WTC11 (cell line): ENCODE data around the gene TTC4. TPM values are rescaled to one million over a fixed set of nuclear protein-coding genes. Genes with fewer than 3 reads are reported as not detected.

Source experiments
- ATAC-seq: fragments of 200-7000 bp; cut with Tn5 transposase; 2 replicates; pipeline ENCODE4 v1.10.0; 2021; ENCODE audit warnings: mild to moderate bottlenecking, moderate library complexity
- CTCF ChIA-PET: fragments of 300-600 bp; sonication (Branson Sonifier 250); formaldehyde crosslinking; loops from one replicate; lab custom pipeline; 2021; ENCODE audit warnings: antibody characterized with exemption; lab: Charles Lee
- POLR2A ChIA-PET: fragments of 350-600 bp; sonication (Branson Sonifier 250); formaldehyde crosslinking; loops from one replicate; lab custom pipeline; 2021; ENCODE audit warnings: antibody characterized with exemption; lab: Charles Lee
- DNase-seq: peaks from one replicate; pipeline ENCODE4 v3.0.0; 2021; ENCODE audit warnings: low spot score
- H3K27ac Mint-ChIP-seq: 2 replicates; pipeline ENCODE4 v1.8.0; 2021; ENCODE audit warnings: mixed read lengths
- H3K27me3 Mint-ChIP-seq: 2 replicates; pipeline ENCODE4 v1.8.0; 2021; ENCODE audit warnings: low read depth, mild to moderate bottlenecking, moderate library complexity, mixed read lengths
- H3K36me3 Mint-ChIP-seq: 2 replicates; pipeline ENCODE4 v1.8.0; 2021; ENCODE audit warnings: mixed read lengths
- H3K4me1 Mint-ChIP-seq: 2 replicates; pipeline ENCODE4 v1.8.0; 2022; ENCODE audit warnings: mixed read lengths
- H3K4me3 Mint-ChIP-seq: 2 replicates; pipeline ENCODE4 v1.8.0; 2021; ENCODE audit warnings: mild to moderate bottlenecking, moderate library complexity, mixed read lengths
- H3K9me3 Mint-ChIP-seq: 2 replicates; pipeline ENCODE4 v1.8.0; 2021; ENCODE audit warnings: mixed read lengths
- CREB1 ChIP-seq: sonication (generic); formaldehyde crosslinking; IDR thresholded peaks from 2 replicates; pipeline ENCODE4 v1.8.0; 2023; ENCODE audit warnings: mild to moderate bottlenecking, missing genetic modification reagents
- E2F1 ChIP-seq: sonication (generic); formaldehyde crosslinking; IDR thresholded peaks from 2 replicates; pipeline ENCODE4 v1.8.0; 2022; ENCODE audit warnings: mild to moderate bottlenecking, missing genetic modification reagents
- E2F4 ChIP-seq: sonication (generic); formaldehyde crosslinking; IDR thresholded peaks from 2 replicates; pipeline ENCODE4 v1.8.1; 2022; ENCODE audit warnings: low read depth, mild to moderate bottlenecking, moderate library complexity, missing genetic modification reagents, borderline replicate concordance
- ESRRA ChIP-seq: sonication (generic); formaldehyde crosslinking; IDR thresholded peaks from 2 replicates; pipeline ENCODE4 v1.8.1; 2022; ENCODE audit warnings: mild to moderate bottlenecking, missing genetic modification reagents, borderline replicate concordance
- ETV6 ChIP-seq: sonication (generic); formaldehyde crosslinking; IDR thresholded peaks from 2 replicates; pipeline ENCODE4 v1.8.1; 2022; ENCODE audit warnings: mild to moderate bottlenecking, missing genetic modification reagents
- GABPB1 ChIP-seq: sonication (generic); formaldehyde crosslinking; IDR thresholded peaks from 2 replicates; pipeline ENCODE4 v1.8.1; 2023; ENCODE audit warnings: mild to moderate bottlenecking, missing genetic modification reagents
- GTF2I ChIP-seq: fragments of 250-450 bp; sonication (Bioruptor Pico); conservative IDR thresholded peaks from 2 replicates; pipeline ENCODE4 v1.4.0; 2021; ENCODE audit warnings: mild to moderate bottlenecking
- HMGA2 ChIP-seq: fragments of 250-450 bp; sonication (Bioruptor Pico); IDR thresholded peaks from 2 replicates; pipeline ENCODE4 v1.4.0; 2021; ENCODE audit warnings: mild to moderate bottlenecking, moderate library complexity
- HMGXB4 ChIP-seq: sonication (generic); formaldehyde crosslinking; IDR thresholded peaks from 2 replicates; pipeline ENCODE4 v1.8.1; 2023; ENCODE audit warnings: mild to moderate bottlenecking, moderate library complexity, missing genetic modification reagents
- KAT7 ChIP-seq: sonication (generic); formaldehyde crosslinking; IDR thresholded peaks from 2 replicates; pipeline ENCODE4 v1.8.1; 2023; ENCODE audit warnings: missing genetic modification reagents, mild to moderate bottlenecking, borderline replicate concordance
- MLX ChIP-seq: sonication (generic); formaldehyde crosslinking; IDR thresholded peaks from 2 replicates; pipeline ENCODE4 v1.8.1; 2023; ENCODE audit warnings: mild to moderate bottlenecking, missing genetic modification reagents, moderate library complexity
- MXD4 ChIP-seq: fragments of 250-450 bp; sonication (Bioruptor Pico); IDR thresholded peaks from 2 replicates; pipeline ENCODE4 v1.8.0; 2021; ENCODE audit warnings: mild to moderate bottlenecking, moderate library complexity, borderline replicate concordance
- NFATC4 ChIP-seq: fragments of 250-450 bp; sonication (Bioruptor Pico); IDR thresholded peaks from 2 replicates; pipeline ENCODE4 v1.9.0; 2021; ENCODE audit warnings: mild to moderate bottlenecking
- NFE2L1 ChIP-seq: sonication (generic); formaldehyde crosslinking; IDR thresholded peaks from 2 replicates; pipeline ENCODE4 v1.8.1; 2023; ENCODE audit warnings: missing genetic modification reagents
- NR3C1 ChIP-seq: sonication (generic); formaldehyde crosslinking; conservative IDR thresholded peaks from 2 replicates; pipeline ENCODE4 v1.8.1; 2023; ENCODE audit warnings: low read depth, mild to moderate bottlenecking, missing genetic modification reagents
- RELA ChIP-seq: sonication (generic); formaldehyde crosslinking; IDR thresholded peaks from 2 replicates; pipeline ENCODE4 v1.8.1; 2022; ENCODE audit warnings: missing genetic modification reagents, mild to moderate bottlenecking, borderline replicate concordance
- RORB ChIP-seq: fragments of 250-450 bp; sonication (Bioruptor Pico); IDR thresholded peaks from 2 replicates; pipeline ENCODE4 v1.9.0; 2021; ENCODE audit warnings: mild to moderate bottlenecking
- SMAD3 ChIP-seq: sonication (generic); formaldehyde crosslinking; IDR thresholded peaks from 2 replicates; pipeline ENCODE4 v1.8.0; 2022; ENCODE audit warnings: missing genetic modification reagents, mild to moderate bottlenecking, borderline replicate concordance
- SOX15 ChIP-seq: fragments of 250-450 bp; sonication (Bioruptor Pico); IDR thresholded peaks from 2 replicates; pipeline ENCODE4 v1.9.0; 2021; ENCODE audit warnings: mild to moderate bottlenecking
- TEAD1 ChIP-seq: sonication (generic); formaldehyde crosslinking; IDR thresholded peaks from 2 replicates; pipeline ENCODE4 v1.8.0; 2022; ENCODE audit warnings: mild to moderate bottlenecking, missing genetic modification reagents
- TEAD4 ChIP-seq: sonication (generic); formaldehyde crosslinking; IDR thresholded peaks from 2 replicates; pipeline ENCODE4 v1.8.0; 2022; ENCODE audit warnings: mild to moderate bottlenecking, missing genetic modification reagents
- TP53 ChIP-seq: sonication (generic); formaldehyde crosslinking; IDR thresholded peaks from 2 replicates; pipeline ENCODE4 v1.8.1; 2023; ENCODE audit warnings: mild to moderate bottlenecking, missing genetic modification reagents
- ZNF138 ChIP-seq: sonication (generic); formaldehyde crosslinking; conservative IDR thresholded peaks from 2 replicates; pipeline ENCODE4 v1.8.1; 2022; ENCODE audit warnings: mild to moderate bottlenecking, moderate library complexity, missing genetic modification reagents
- ZNF423 ChIP-seq: fragments of 250-450 bp; sonication (Bioruptor Pico); IDR thresholded peaks from 2 replicates; pipeline ENCODE4 v2.1.2; 2022; ENCODE audit warnings: mild to moderate bottlenecking, moderate library complexity
- ZNF425 ChIP-seq: fragments of 250-450 bp; sonication (Bioruptor Pico); conservative IDR thresholded peaks from 2 replicates; pipeline ENCODE4 v1.9.0; 2021; ENCODE audit warnings: mild to moderate bottlenecking
- ZNF671 ChIP-seq: fragments of 250-450 bp; sonication (Bioruptor Pico); IDR thresholded peaks from 2 replicates; pipeline ENCODE4 v1.8.0; 2021; ENCODE audit warnings: mild to moderate bottlenecking
- total RNA-seq: library from RNA; stranded (reverse); gene quantifications from 3 replicates; pipeline ENCODE4 v1.2.3, GENCODE V29; 2021

The TTC4 gene
- total RNA-seq, 1 experiment from 2014 or later: 18.8 TPM

- Mint-ChIP-seq H3K9me3 (no peaks in the 10 kb centered on the region), H3K27me3 (no peaks in the 10 kb centered on the region), H3K4me3 (no peak overlapping the region), H3K36me3 (peaks cover 83% of the 10 kb centered on the region), H3K4me1 (0 out of 2 replicates have a peak, but pooled peaks cover 5% of the 10 kb centered on the region), H3K27ac (no peak overlapping the region)
- ChIA-PET POLR2A (no interaction called here), CTCF (interaction anchor here (1.5 kb wide), 1 partner anchor 77 kb away, joined by 4 read pairs; the partner anchor contains the start of gene TTC22)
- no peak for TF ChIP-seq MXD4 (CRISPR knock-in tag)
- TF ChIP-seq TP53: no peak
- TF ChIP-seq GTF2I (CRISPR knock-in tag): no peak
- TF ChIP-seq ZNF425 (CRISPR knock-in tag): no peak
- no peak for TF ChIP-seq E2F1 (CRISPR knock-in tag)
- no peak for TF ChIP-seq HMGXB4
- no peak for TF ChIP-seq TEAD1 (CRISPR knock-in tag)
- no peak for TF ChIP-seq GABPB1
- TF ChIP-seq SOX15: no peak
- TF ChIP-seq ZNF423 (CRISPR knock-in tag): no peak
- TF ChIP-seq NFATC4 (CRISPR knock-in tag): no peak
- no peak for TF ChIP-seq TEAD4
- no peak for TF ChIP-seq HMGA2 (CRISPR knock-in tag)
- ATAC-seq (no peak), DNase-seq (no peak)
These were observed 8.3 kb downstream of the TTC4 start for GRCh38 chr1:54723985-54724384.

GRCh38 chr1:54724771-54725170, 9.1 kb downstream of the TTC4 start:
- no peaks in the 10 kb centered on the region for H3K9me3 Mint-ChIP-seq
- H3K36me3 Mint-ChIP-seq: peaks cover 84% of the 10 kb centered on the region
- H3K27ac Mint-ChIP-seq: no peak overlapping the region
- TF ChIP-seq ZNF138 (CRISPR knock-in tag): no peak
- DNase-seq (no peak), ATAC-seq (no peak)
- ChIA-PET CTCF (interaction anchor here (1.5 kb wide), 1 partner anchor 76 kb away, joined by 4 read pairs; the partner anchor contains the start of gene TTC22), POLR2A (no interaction called here)
- no peaks in the 10 kb centered on the region for H3K27me3 Mint-ChIP-seq
- no peak overlapping the region for H3K4me3 Mint-ChIP-seq
- 0 out of 2 replicates have a peak, but pooled peaks cover 5% of the 10 kb centered on the region for H3K4me1 Mint-ChIP-seq

GRCh38 chr1:54728027-54728426, 12.4 kb downstream of the TTC4 start:
- CTCF ChIA-PET: no interaction called here
- ATAC-seq: no peak
- Mint-ChIP-seq H3K4me3 (no peak overlapping the region), H3K27me3 (no peaks in the 10 kb centered on the region), H3K9me3 (no peaks in the 10 kb centered on the region), H3K36me3 (peaks cover 77% of the 10 kb centered on the region), H3K27ac (no peak overlapping the region), H3K4me1 (no peaks in the 10 kb centered on the region)
- POLR2A ChIA-PET: no interaction called here
- no peak for DNase-seq
- TF ChIP-seq ZNF138 (CRISPR knock-in tag): no peak
- TF ChIP-seq CREB1 (CRISPR knock-in tag): no peak
- TF ChIP-seq ZNF671 (CRISPR knock-in tag): no peak
- TF ChIP-seq KAT7 (CRISPR knock-in tag): no peak
- no peak for TF ChIP-seq NFE2L1
- TF ChIP-seq ETV6 (CRISPR knock-in tag): no peak
- TF ChIP-seq RELA (CRISPR knock-in tag): no peak
- no peak for TF ChIP-seq NR3C1
- TF ChIP-seq MLX (CRISPR knock-in tag): no peak
- TF ChIP-seq SMAD3: no peak
- TF ChIP-seq E2F4 (CRISPR knock-in tag): no peak
- no peak for TF ChIP-seq RORB (CRISPR knock-in tag)
- TF ChIP-seq ESRRA (CRISPR knock-in tag): no peak
